Measurements from ENCODE around the gene HIC1. TPM values are rescaled to one million over a fixed set of nuclear protein-coding genes. Genes with fewer than 3 reads are reported as not detected.

The HIC1 gene
- total RNA-seq, 4 donors from 2014 or later, result 32.8 to 56.2 (median 41.6) TPM

- no peak for ATAC-seq
- Histone ChIP-seq H3K27me3 (no peaks in the 10 kb centered on the region), H3K27ac (peak overlapping the region; percentile 40 to 85 (median 70)), H3K4me1 (peaks cover 0 to 69% (median 49%) of the 10 kb centered on the region in 3 donors), H3K9me3 (no peaks in the 10 kb centered on the region), H3K36me3 (peaks cover 0 to 12% of the 10 kb centered on the region in 2 donors), H3K4me3 (no peak overlapping the region)
- WGBS, 2 donors (ENCODE audit: low coverage in 1 of 2), result 53 to 72% methylated on average over 7 to 9 of the region's 9 CpGs
- no peak for TF ChIP-seq POLR2A (IDR thresholded peaks at IDR 0.05)
- no peak for TF ChIP-seq POLR2AphosphoS5 (IDR thresholded peaks at IDR 0.05)
- TF ChIP-seq EP300 (IDR thresholded peaks at IDR 0.05), result no peak
- TF ChIP-seq, protein P1, sequence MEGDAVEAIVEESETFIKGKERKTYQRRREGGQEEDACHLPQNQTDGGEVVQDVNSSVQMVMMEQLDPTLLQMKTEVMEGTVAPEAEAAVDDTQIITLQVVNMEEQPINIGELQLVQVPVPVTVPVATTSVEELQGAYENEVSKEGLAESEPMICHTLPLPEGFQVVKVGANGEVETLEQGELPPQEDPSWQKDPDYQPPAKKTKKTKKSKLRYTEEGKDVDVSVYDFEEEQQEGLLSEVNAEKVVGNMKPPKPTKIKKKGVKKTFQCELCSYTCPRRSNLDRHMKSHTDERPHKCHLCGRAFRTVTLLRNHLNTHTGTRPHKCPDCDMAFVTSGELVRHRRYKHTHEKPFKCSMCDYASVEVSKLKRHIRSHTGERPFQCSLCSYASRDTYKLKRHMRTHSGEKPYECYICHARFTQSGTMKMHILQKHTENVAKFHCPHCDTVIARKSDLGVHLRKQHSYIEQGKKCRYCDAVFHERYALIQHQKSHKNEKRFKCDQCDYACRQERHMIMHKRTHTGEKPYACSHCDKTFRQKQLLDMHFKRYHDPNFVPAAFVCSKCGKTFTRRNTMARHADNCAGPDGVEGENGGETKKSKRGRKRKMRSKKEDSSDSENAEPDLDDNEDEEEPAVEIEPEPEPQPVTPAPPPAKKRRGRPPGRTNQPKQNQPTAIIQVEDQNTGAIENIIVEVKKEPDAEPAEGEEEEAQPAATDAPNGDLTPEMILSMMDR (IDR thresholded peaks at IDR 0.05), result no peak
Measured at GRCh38 chr17:2090210-2090641, 35.3 kb downstream of the HIC1 start.

GRCh38 chr17:2090804-2091534, 36.1 kb downstream of the HIC1 start:
- peak overlapping the region in 3 of 4 donors; percentile 66 to 85 (median 73) for H3K27ac ChIP-seq
- peak; percentile 8 for TF ChIP-seq POLR2AphosphoS5 (IDR thresholded peaks at IDR 0.05)
- no peak for TF ChIP-seq POLR2A (IDR thresholded peaks at IDR 0.05)
- TF ChIP-seq EP300 (IDR thresholded peaks at IDR 0.05), result no peak
- TF ChIP-seq, protein P1 (IDR thresholded peaks at IDR 0.05), result peak in 3 of 4 experiments; percentile 33 to 62 (median 36)
- ATAC-seq, result peak; percentile 86
- peaks cover 0 to 6% of the 10 kb centered on the region in 2 donors for H3K36me3 ChIP-seq
- H3K4me3 ChIP-seq, result no peak overlapping the region
- no peaks in the 10 kb centered on the region for H3K9me3 ChIP-seq
- no peaks in the 10 kb centered on the region for H3K27me3 ChIP-seq
- H3K4me1 ChIP-seq, result peaks cover 0 to 67% (median 41%) of the 10 kb centered on the region in 3 donors
- whole genome bisulfite sequencing, 2 donors (ENCODE audit: low coverage in 1 of 2), result 34% methylated on average over 2 of the region's 2 CpGs; no CpG with 5 or more reads in 1 of the 2 donors

- no peaks in the 10 kb centered on the region for H3K27me3 ChIP-seq
- peaks cover 0 to 54% (median 31%) of the 10 kb centered on the region in 3 donors for H3K4me1 ChIP-seq
- no peak for TF ChIP-seq EP300 (IDR thresholded peaks at IDR 0.05)
- no peak for TF ChIP-seq POLR2AphosphoS5 (IDR thresholded peaks at IDR 0.05)
- TF ChIP-seq, protein P1 (IDR thresholded peaks at IDR 0.05), result no peak
- TF ChIP-seq POLR2A (IDR thresholded peaks at IDR 0.05), result no peak
- peak overlapping the region in 2 of 4 donors; percentile 7 to 85 for H3K27ac ChIP-seq
- no peak for ATAC-seq
- H3K4me3 ChIP-seq, result no peak overlapping the region
- 94% methylated on average over 2 of the region's 4 CpGs; no CpG with 5 or more reads in 1 of the 2 donors for WGBS, 2 donors (ENCODE audit: low coverage in 1 of 2)
- no peaks in the 10 kb centered on the region for H3K9me3 ChIP-seq
- H3K36me3 ChIP-seq, result no peaks in the 10 kb centered on the region
Measured at GRCh38 chr17:2092253-2092652, 37.4 kb downstream of the HIC1 start.

GRCh38 chr17:2093349-2093748, 38.4 kb downstream of the HIC1 start:
- no peaks in the 10 kb centered on the region for H3K9me3 ChIP-seq
- ATAC-seq, result no peak
- H3K36me3 ChIP-seq, result no peaks in the 10 kb centered on the region
- H3K27ac ChIP-seq, result no peak overlapping the region
- WGBS, 2 donors (ENCODE audit: low coverage in 1 of 2), result 70 to 85% methylated on average over 4 of the region's 5 CpGs
- H3K4me1 ChIP-seq, result peaks cover 0 to 43% (median 20%) of the 10 kb centered on the region in 3 donors
- no peak for TF ChIP-seq POLR2A (IDR thresholded peaks at IDR 0.05)
- no peak overlapping the region for H3K4me3 ChIP-seq
- no peaks in the 10 kb centered on the region for H3K27me3 ChIP-seq

DNA sequence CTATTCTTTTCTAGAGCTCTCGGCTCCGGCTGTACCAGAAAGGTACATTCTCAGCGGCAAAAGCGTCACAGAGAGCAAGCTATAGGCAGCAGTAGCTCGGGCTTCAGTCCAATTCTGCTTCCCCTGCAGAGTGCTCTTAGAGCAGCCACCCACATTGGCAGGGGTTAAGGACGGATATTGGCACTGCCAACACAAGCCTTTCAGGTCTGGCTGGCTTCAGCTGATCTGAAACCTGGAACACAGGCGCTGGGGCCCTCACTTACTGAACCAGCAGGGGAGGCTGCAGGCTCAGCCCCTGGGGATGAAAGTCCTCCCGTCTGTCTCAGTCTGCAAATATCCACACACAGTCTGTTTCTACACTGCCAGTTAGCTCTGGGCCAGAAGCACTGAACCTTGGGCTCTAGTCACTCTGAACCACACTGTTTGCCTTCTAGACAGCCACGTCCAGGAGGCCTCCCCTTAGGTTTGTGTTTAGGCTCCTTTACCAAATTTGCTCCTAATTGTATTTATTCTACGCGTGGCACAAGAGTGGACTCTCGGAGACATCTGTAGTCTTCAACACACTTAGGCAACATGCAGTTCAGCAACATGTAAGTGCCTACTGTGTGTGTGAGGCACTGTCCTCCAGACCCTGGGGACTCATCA, 40.1 kb downstream of the HIC1 start:
- TF ChIP-seq POLR2A (IDR thresholded peaks at IDR 0.05), result no peak
- TF ChIP-seq POLR2AphosphoS5 (IDR thresholded peaks at IDR 0.05), result no peak
- no peak for TF ChIP-seq EP300 (IDR thresholded peaks at IDR 0.05)
- TF ChIP-seq, protein P1 (IDR thresholded peaks at IDR 0.05), result peak in 3 of 4 experiments; percentile 64 to 77 (median 70)
- Histone ChIP-seq H3K4me1 (peaks cover 0 to 28% (median 10%) of the 10 kb centered on the region in 3 donors), H3K9me3 (no peaks in the 10 kb centered on the region), H3K4me3 (no peak overlapping the region), H3K27me3 (no peaks in the 10 kb centered on the region), H3K27ac (peak overlapping the region in 3 of 4 donors; percentile 25 to 47 (median 39)), H3K36me3 (no peaks in the 10 kb centered on the region)
- WGBS, 2 donors (ENCODE audit: low coverage in 1 of 2), result 59 to 75% methylated on average over 3 to 4 of the region's 12 CpGs
- peak; percentile 65 for ATAC-seq

All from gastroesophageal sphincter (tissue), 4 donors.